ENCODE results near the gene ASAP3. TPM values are rescaled to one million over a fixed set of nuclear protein-coding genes. Genes with fewer than 3 reads are reported as not detected.

ASAP3 gene
- total and polyA plus RNA-seq, 9 of the 15 experiments (the other 6 are each of a cell fraction or from before 2014, with no cell fraction given), result 1.7 to 31.2 (median 17.4) TPM

DNA sequence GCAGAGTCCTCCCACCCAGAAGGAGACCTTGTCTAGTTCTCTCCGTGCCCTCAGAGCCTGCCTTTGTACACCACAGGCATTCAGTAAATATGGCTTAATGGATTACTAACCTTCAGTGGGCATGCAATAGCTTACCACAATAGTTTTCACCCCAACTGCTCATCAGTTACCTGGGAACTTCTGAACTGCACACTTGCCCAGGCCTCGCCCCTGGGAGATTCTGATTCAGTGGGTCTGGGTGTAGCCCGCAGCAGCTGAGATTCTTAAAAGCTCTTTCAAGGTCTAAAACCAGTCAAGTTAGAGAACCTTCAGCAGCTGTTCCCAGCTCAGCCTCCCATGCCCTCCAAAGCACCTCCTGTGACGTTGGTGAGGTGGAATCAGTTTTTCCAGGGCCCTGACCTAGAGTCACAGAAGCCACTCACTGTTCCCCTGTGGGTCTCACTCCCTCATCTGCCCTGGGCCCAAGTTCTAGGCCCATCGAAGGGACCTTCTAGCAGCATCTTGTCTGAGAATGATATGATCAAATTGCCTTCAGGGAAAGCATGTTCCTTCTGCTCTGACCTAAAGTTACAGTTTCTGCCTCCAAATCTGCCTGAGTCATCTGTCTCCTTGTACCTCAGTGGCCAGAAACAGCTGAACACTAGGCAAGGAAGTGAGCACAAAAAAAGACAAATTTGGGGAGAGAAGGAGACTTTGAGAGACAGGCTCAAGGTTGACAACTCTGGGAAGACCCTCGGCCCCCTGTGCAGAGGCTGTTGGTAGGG lies 10.8 kb downstream of the ASAP3 start:
- Histone ChIP-seq H3K9ac (ENCODE audit: insufficient read depth in 1 of 2, low read depth in 2 of 2, low read length in 2 of 2) (peak overlapping the region in 1 of 2 experiments; percentile 50; a peak in 1 of 4 replicates), H3K4me3 (no peak overlapping the region), H3K9me3 (replicated peaks; ENCODE audit: control insufficient read depth, insufficient read depth, low read depth, low read length) (no peaks in the 10 kb centered on the region), H4K20me1 (replicated peaks; ENCODE audit: control insufficient read depth, insufficient read depth, low read length) (0 out of 2 replicates have a peak, but pooled peaks cover 8% of the 10 kb centered on the region), H3K36me3 (ENCODE audit: control insufficient read depth, insufficient read depth, low read length) (peaks cover 5% of the 10 kb centered on the region; the same call in 1 of the 3 replicates), H3K27me3 (ENCODE audit: control insufficient read depth in 2 of 2, insufficient read depth in 2 of 2, low read length in 2 of 2) (no peaks in the 10 kb centered on the region), H3K27ac (ENCODE audit: extremely low read depth, low read depth, low read length) (no peak overlapping the region), H2AFZ (ENCODE audit: low read depth, low read length) (no peak overlapping the region), H3K4me1 (replicated peaks in 1 of 2; ENCODE audit: control insufficient read depth in 2 of 2, insufficient read depth in 2 of 2, low read length in 2 of 2) (peaks cover 5 to 18% of the 10 kb centered on the region in 2 experiments; a peak in 4 of 5 replicates), H3K4me2 (ENCODE audit: insufficient read depth, low read length) (no peak overlapping the region), H3K9me1 (ENCODE audit: control insufficient read depth, insufficient read depth, low read length) (no peaks in the 10 kb centered on the region), H3K79me2 (ENCODE audit: control insufficient read depth, insufficient read depth, low read length) (no peaks in the 10 kb centered on the region)
- 47% methylated on average over 6 of the region's 6 CpGs for WGBS (ENCODE audit: insufficient coverage, low coverage, missing lambda C conversion rate)
- ChIA-PET POLR2A (interaction anchor here (0.6 to 1.1 kb wide), 7 partner anchors 9 to 221 kb away, joined by 3 to 4 read pairs (median 3); partner anchors contain the start of gene HNRNPR), CTCF (ENCODE audit: low intra/inter-chr PET ratio) (no interaction called here)
- BruUV-seq (replicated peaks), result no TSS peak
- DNase-seq (ENCODE audit: extremely low read depth in 1 of 4, low spot score in 3 of 4) (peak in 1 of 4 experiments; percentile 50), FAIRE-seq (peak; percentile 19), ATAC-seq (peak; percentile 44)
- intact Hi-C loops (cut with micrococcal nuclease), result no loop called here
- in situ Hi-C loops (cut with MboI), result no loop called here
- TF ChIP-seq ILK (tag; IDR thresholded peaks at IDR 0.05; ENCODE audit: borderline replicate concordance, low read depth) (no peak), PYGO2 (tag; IDR thresholded peaks at IDR 0.05) (no peak), MTA3 (IDR thresholded peaks at IDR 0.05; ENCODE audit: borderline replicate concordance) (no peak), ZNF79 (CRISPR knock-in tag; IDR thresholded peaks at IDR 0.05; ENCODE audit: low read depth) (no peak), CTBP1 (IDR thresholded peaks at IDR 0.05; ENCODE audit: borderline replicate concordance) (no peak), BACH1 (tag; IDR thresholded peaks at IDR 0.05) (no peak), ZNF316 (IDR thresholded peaks at IDR 0.05) (peak; percentile 41), NFE2 (IDR thresholded peaks at IDR 0.05; ENCODE audit: low read depth) (peak; percentile 77), TRIM28 (IDR thresholded peaks at IDR 0.05) (no peak), RCOR1 (IDR thresholded peaks at IDR 0.05; ENCODE audit: borderline replicate concordance in 1 of 2, low read depth in 2 of 2, low read length in 2 of 2) (0 out of 4 replicates have a peak, but pooled peaks of 1 of the 2 experiments have one; percentile 23), MAFF (IDR thresholded peaks at IDR 0.05; ENCODE audit: low read length) (peak; percentile 20; the same call in 1 of the 2 replicates)
- TF ChIP-seq, protein P1, sequence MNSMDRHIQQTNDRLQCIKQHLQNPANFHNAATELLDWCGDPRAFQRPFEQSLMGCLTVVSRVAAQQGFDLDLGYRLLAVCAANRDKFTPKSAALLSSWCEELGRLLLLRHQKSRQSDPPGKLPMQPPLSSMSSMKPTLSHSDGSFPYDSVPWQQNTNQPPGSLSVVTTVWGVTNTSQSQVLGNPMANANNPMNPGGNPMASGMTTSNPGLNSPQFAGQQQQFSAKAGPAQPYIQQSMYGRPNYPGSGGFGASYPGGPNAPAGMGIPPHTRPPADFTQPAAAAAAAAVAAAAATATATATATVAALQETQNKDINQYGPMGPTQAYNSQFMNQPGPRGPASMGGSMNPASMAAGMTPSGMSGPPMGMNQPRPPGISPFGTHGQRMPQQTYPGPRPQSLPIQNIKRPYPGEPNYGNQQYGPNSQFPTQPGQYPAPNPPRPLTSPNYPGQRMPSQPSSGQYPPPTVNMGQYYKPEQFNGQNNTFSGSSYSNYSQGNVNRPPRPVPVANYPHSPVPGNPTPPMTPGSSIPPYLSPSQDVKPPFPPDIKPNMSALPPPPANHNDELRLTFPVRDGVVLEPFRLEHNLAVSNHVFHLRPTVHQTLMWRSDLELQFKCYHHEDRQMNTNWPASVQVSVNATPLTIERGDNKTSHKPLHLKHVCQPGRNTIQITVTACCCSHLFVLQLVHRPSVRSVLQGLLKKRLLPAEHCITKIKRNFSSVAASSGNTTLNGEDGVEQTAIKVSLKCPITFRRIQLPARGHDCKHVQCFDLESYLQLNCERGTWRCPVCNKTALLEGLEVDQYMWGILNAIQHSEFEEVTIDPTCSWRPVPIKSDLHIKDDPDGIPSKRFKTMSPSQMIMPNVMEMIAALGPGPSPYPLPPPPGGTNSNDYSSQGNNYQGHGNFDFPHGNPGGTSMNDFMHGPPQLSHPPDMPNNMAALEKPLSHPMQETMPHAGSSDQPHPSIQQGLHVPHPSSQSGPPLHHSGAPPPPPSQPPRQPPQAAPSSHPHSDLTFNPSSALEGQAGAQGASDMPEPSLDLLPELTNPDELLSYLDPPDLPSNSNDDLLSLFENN (IDR thresholded peaks at IDR 0.05; ENCODE audit: low read depth in 2 of 2, low read length in 2 of 2), result no peak
- TF ChIP-seq, protein P2, sequence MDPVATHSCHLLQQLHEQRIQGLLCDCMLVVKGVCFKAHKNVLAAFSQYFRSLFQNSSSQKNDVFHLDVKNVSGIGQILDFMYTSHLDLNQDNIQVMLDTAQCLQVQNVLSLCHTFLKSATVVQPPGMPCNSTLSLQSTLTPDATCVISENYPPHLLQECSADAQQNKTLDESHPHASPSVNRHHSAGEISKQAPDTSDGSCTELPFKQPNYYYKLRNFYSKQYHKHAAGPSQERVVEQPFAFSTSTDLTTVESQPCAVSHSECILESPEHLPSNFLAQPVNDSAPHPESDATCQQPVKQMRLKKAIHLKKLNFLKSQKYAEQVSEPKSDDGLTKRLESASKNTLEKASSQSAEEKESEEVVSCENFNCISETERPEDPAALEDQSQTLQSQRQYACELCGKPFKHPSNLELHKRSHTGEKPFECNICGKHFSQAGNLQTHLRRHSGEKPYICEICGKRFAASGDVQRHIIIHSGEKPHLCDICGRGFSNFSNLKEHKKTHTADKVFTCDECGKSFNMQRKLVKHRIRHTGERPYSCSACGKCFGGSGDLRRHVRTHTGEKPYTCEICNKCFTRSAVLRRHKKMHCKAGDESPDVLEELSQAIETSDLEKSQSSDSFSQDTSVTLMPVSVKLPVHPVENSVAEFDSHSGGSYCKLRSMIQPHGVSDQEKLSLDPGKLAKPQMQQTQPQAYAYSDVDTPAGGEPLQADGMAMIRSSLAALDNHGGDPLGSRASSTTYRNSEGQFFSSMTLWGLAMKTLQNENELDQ (CRISPR knock-in tag; IDR thresholded peaks at IDR 0.05; ENCODE audit: borderline replicate concordance), result no peak
- TF ChIP-seq, protein P3, sequence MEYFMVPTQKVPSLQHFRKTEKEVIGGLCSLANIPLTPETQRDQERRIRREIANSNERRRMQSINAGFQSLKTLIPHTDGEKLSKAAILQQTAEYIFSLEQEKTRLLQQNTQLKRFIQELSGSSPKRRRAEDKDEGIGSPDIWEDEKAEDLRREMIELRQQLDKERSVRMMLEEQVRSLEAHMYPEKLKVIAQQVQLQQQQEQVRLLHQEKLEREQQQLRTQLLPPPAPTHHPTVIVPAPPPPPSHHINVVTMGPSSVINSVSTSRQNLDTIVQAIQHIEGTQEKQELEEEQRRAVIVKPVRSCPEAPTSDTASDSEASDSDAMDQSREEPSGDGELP (CRISPR knock-in tag; IDR thresholded peaks at IDR 0.05; ENCODE audit: borderline replicate concordance), result peak; percentile 34
